Testis (tissue), 2 donors: ENCODE results near the gene DMD.

Experiments
- CTCF ChIP-seq, 3 experiments: fragments of 450-650 bp in 2 of 3; fragments of 200-600 bp in 1 of 3; sonication (generic) in 1 of 3; IDR thresholded peaks; one replicate each; pipeline ENCODE4 v1.5.1; 2016 to 2019; ENCODE audit warnings: antibody characterized with exemption in 3 of 3, mild to moderate bottlenecking in 2 of 3, moderate library complexity in 1 of 3
- POLR2A ChIP-seq: fragments of 450-650 bp; IDR thresholded peaks from one replicate; pipeline ENCODE4 v1.6.1; 2017; ENCODE audit warnings: antibody characterized with exemption, mild to moderate bottlenecking, moderate library complexity

- no peak for TF ChIP-seq CTCF (IDR thresholded peaks at IDR 0.05)
- no peak for TF ChIP-seq POLR2A
These were observed 12.6 kb downstream of the DMD start for GRCh38 chrX:33198561-33199279.
